ENCODE measurements around the gene AUTS2. TPM values are rescaled to one million over a fixed set of nuclear protein-coding genes. Genes with fewer than 3 reads are reported as not detected.

The AUTS2 gene
- total and polyA plus RNA-seq, 2 of the 8 experiments (the other 6 are each of a cell fraction or from before 2014, with no cell fraction given) = 25.9 to 101 TPM

- no peak for TF ChIP-seq GABPA (IDR thresholded peaks at IDR 0.05; ENCODE audit: borderline replicate concordance, insufficient read depth, low read length)
- TF ChIP-seq KDM4A (IDR thresholded peaks at IDR 0.05; ENCODE audit: low read depth, low read length, severe bottlenecking) = no peak
- TF ChIP-seq BRCA1 (IDR thresholded peaks at IDR 0.05; ENCODE audit: low read depth, low read length) = no peak
- TF ChIP-seq CBX5 (IDR thresholded peaks at IDR 0.05; ENCODE audit: low read depth, low read length) = no peak
Observed at GRCh38 chr7:70383066-70383782, 784.9 kb downstream of the AUTS2 start (continued).
